C4-2B (cell line): ENCODE data around the gene TULP3.

Experiments
- ZFX ChIP-seq: fragments of 450-650 bp; IDR thresholded peaks from 2 replicates; pipeline ENCODE4 v1.6.1; 2017
- TF ChIP-seq, protein P1 (sequence below): fragments of 450-650 bp; conservative IDR thresholded peaks from 2 replicates; pipeline ENCODE4 v1.5.1; 2017; ENCODE audit warnings: mild to moderate bottlenecking

- TF ChIP-seq, protein P1, sequence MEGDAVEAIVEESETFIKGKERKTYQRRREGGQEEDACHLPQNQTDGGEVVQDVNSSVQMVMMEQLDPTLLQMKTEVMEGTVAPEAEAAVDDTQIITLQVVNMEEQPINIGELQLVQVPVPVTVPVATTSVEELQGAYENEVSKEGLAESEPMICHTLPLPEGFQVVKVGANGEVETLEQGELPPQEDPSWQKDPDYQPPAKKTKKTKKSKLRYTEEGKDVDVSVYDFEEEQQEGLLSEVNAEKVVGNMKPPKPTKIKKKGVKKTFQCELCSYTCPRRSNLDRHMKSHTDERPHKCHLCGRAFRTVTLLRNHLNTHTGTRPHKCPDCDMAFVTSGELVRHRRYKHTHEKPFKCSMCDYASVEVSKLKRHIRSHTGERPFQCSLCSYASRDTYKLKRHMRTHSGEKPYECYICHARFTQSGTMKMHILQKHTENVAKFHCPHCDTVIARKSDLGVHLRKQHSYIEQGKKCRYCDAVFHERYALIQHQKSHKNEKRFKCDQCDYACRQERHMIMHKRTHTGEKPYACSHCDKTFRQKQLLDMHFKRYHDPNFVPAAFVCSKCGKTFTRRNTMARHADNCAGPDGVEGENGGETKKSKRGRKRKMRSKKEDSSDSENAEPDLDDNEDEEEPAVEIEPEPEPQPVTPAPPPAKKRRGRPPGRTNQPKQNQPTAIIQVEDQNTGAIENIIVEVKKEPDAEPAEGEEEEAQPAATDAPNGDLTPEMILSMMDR: no peak
- no peak for TF ChIP-seq ZFX
Observed at GRCh38 chr12:2919249-2919648, 28.6 kb downstream of the TULP3 start.
